HS-27A (cell line): ENCODE results near the gene RB1.

Experiments used
- DNase-seq: peaks from one replicate; pipeline ENCODE4 v3.0.0-alpha.2; 2012; ENCODE audit warnings: low read depth, missing footprints

Gene RB1

DNA sequence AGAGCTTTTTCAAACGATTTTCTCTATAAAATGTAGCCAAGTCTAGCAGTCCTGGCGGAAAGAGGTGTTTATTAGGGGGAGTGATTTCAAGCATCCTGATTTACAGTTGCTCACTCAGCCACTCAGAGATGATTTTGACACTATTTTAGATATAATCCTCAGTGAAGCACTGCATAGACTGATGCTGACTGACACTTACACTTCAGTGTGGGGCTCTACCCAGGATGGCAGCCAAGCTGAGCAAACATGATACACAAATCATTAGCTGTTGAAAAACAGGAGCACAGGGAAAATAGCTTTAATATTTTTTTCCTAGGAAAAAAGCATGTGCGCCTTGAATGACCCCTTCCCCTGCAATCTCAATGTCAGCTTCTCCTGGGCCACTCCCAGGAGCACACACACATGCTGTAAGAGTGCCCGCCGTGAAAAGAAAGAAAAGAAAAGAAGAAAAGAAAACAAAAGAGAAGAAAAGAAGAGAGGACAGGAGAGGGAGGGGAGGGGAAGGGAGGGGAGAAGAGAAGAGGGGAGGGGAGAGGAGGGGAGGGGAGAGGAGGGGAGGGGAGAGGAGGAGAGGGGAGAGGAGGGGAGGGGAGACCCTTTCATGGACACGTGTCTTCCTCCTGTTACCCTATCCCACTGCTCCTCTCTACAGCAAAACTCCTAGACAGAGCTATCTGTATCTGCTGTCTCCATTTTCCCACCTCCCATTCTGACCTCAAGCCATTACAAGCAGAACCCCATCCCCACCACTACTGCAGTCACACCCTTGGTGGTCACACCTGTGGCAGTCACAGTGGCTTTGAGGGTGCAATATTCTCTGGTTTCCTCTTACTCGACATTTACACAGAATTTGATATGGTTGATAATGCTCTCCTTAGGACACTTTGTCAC is 193.0 kb downstream of the RB1 start:
- DNase-seq = no peak

DNA sequence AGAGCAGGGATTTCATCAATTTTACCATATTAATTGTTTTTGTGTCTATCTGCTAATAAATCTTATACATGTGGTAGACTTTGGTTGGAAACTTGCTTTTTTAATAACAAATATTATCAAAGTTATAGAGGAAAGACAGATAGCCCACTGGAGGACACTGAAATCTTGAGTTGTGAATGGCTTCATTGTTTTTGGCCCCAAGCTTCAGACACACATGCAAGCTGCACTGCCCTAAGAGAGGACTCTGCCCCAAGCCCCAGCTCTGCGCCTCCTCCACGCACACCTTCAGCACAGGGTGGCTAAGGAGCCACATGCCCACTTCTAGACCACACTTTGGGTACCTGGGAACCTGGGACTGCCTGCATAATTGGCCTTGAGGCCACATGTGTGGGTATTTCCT is 194.1 kb downstream of the RB1 start:
- DNase-seq = no peak

DNA sequence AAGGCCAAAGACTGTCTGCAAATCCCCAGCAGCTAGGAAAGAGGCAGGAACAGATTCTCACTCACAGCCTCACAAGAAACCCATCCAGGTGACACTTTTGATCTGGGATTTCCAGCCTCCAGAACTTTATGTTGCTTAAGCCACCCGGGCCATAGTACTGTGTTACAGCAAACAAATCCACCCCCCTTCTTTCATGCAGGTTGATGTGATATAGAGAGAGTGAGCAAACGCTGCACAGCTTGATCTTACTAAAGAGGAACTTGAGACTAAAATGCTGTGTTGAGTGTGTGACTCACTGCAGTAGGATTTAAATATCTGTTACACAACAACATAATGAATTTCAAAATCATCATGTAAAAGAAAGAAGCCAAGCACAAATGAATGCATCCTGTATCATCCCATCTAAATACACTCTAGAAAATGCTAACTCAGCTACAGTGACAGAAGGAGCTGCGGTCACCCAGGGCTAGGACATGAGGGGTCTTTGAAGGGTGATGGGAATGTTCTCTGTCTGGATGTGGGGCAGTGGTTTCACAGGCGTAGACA is 197.2 kb downstream of the RB1 start:
- DNase-seq = no peak

DNA sequence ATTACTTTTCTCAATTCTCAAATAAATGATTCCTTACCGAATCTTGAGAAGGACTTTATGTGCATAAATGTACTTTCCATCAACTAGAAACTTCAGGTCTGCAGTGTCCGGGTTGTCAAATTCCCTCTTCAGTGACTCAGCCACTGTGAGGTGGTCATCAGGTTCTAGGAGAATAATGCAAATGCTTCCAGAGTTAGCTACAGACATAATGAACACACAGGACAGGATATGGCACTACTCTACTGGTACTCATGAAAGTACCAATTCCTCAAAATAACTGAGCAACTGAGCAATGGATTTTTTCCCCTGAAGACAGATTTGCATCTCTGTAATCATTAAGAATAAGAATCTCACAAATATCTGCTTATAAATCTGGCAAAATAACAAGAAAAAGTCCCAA is 198.2 kb downstream of the RB1 start:
- no peak for DNase-seq

DNA sequence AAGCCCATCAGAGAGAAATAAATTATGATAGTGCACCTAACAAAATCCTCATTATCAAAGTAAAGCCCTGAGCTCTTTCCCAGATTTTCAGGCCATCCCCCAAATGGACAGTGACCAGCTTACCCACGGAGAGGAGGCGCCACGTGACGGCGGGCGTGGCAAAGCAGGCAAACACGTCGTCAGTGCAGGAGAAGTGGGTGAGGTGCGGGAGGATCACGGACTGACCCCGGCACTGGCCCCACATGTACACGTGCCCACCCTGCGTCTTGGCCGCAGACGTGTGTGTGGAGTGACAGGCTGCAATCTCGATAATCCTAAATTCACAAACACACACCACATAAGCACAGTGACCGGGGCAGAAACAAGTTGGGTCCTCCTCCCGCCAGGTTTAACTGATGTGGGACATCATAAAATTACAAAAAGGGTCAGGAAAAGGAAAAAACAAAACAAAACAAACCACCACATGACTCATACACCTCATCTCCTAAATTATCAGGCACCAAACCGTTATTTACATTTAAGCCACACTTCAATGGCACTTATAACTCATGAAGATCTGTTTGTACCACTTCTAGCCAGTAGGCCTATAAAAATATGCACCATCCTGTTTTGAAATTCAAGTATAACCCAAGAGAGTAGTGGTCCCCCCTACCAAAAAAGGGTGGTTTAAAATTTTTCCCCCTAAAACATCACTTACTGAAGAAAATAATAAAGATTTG is 199.2 kb downstream of the RB1 start:
- DNase-seq = no peak

DNA sequence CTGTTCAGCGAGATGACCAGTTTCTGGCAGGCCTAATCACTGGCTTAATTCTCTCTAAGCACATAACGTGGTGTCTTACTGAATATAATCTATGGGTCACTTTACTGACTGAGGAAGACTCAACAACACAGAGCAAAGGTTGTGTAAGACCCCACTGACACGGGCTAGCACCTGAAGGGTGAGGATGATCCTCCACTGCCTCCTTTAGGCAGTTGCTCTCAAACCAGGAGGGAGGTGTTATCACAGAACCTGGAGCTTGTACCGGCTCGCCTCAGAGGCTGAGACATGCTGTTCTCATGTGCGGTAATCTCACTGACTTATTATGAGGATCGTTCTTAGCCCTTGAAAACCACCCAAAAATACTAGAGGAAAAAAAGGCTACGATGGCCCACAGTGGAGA is 201.1 kb downstream of the RB1 start:
- DNase-seq = no peak

DNA sequence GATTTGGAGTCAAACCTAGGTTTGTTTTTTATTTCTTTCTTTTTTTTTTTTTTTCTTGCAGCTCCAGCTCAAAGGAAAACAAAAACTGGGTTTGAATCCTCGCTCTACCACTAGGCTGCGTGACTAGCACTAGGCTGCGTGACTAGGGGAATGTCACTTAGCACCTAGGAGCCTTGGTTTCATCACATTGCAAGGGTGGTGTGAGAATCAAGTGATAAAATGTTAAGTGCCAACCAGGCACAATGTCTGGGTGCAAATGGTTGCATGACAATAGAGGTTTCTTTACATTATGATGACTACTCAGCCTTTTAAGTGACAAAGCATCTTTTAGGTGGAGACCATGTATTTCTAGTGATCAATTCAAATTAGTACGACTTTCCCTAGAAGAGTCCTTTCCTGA is 201.5 kb downstream of the RB1 start:
- no peak for DNase-seq

DNA sequence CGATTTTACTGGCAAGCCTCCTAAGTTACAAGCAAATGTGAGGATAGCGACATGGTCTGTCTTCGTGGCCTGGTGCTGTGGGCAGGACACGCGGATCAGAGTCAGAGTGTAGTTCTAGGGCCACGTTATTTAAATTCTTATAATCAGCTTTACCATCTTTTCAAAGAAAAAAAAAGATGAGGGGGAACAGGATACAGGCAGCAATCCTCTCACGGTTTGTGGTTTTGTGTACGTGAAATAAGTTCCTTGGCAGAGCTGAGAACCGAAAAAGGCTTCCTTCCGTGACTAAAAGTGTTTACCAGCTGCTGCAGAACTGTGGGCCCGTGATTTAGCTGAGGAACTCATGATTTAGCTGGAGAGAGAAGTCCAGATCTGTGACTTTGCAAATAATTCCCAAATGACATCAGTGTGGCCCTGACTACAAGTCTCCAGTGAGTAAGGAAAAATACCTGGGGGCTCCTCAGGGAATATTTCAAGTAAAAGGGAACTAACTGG is 202.1 kb downstream of the RB1 start:
- no peak for DNase-seq

DNA sequence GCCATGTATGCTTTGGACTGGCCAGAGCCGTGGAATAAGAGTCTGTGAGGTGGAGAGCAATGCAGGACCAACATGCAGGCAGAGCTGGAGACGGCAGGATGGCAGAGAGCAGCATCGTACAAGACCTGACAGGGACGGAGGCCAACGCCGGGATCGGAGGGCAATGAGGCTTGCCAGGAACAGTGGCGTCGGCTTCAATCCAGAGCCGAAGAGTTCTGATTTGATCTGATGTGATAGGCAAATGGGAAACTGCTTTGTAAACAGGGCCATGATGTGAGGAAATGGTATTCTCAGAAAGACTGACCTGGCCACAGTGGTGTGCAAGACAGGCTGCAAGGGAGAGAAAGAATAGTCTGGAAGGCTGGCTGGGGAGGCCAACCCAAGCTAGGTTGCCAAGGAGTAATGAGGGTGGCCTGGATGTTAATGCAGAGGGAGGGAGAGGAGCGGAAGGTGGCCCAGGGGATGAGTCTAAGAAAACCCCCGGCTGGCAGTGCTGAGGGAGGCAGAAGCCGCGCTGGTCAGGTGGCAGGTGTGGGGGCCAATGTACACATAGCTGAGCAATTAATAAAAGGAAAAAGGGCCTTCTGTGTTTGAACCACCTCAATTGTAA is 202.6 kb downstream of the RB1 start:
- no peak for DNase-seq

DNA sequence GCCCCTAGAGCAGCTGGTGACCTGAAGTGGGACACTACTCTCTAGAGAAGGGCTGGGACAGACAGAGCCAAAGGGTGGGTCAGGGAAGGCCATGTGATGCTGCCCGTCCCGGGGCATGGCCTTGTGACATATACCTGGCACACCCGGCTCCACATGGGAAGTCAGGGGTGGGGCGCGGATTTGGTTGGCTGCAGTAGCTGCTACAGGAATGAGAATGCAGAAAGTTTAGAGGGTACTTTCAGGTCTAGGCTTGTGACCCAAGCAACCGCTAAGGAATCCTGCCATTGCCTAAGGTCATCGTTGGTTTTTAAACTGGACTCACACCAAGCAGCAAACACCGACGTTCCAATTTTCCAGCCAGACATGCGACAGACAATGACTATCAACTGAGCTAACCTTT is 203.5 kb downstream of the RB1 start:
- DNase-seq = no peak

DNA sequence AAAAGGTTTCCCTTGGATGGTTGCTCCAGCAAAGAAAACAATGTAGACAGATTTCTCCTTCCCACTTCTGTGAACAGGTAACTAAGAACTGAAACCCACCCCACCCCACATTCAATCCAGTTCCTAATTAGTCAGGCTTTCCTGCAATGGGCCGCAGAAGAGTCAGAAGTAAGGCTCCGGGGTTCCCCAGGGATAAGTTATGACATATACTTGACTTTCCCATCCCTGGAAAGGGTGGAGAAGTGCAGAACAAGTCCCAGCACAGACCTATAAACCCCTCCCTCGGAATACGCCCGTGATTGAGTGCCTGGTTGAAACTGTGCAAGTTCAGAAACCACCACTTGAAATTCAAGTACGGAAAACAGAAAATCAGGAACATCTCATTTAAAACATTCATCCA is 204.5 kb downstream of the RB1 start:
- DNase-seq = no peak

DNA sequence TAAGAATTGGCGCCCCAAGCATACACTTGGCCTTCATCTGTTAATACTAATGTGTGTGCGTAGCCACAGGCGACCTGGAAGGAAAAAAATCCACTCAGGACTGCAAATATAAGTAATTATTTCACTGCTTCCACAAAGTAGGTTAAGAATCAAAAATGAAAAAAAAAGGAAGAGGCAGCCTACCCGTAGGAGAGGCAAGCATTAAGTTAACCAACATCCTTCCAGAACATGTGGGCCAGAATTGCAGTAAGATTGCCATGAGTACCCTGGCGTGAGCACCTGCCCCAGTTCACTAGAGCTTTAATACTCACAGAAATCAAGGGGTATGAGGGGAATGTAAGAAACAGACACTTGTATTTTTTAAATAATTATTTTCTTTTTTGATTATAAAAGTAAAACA is 207.1 kb downstream of the RB1 start:
- no peak for DNase-seq

DNA sequence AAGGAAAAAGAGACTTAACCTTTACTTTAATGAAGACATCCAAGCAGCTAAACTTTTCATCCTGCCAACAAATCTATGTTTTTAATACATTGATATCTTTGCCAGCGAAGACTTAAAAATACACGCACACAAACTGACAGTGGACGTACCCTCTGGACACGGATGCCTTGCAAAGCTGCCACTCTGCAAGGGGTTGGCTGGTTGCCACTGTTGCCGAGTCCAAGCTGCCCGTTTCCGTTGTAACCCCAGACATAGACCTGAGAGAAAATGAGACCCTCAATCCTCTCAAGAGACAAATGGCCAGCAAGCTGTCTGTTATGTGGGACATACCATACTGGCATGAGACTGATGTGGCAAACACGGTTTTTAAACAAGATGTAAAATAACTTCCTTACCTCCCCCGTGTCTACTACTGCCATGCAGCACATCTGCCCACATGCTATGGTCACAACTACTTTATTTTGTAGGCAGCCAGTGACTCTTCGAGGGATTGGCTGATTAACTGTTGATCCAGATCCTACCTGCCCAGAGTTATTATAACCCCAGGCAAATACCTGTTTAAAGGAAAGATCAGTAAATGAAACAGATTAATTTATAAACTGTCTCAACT is 208.2 kb downstream of the RB1 start:
- DNase-seq = no peak

DNA sequence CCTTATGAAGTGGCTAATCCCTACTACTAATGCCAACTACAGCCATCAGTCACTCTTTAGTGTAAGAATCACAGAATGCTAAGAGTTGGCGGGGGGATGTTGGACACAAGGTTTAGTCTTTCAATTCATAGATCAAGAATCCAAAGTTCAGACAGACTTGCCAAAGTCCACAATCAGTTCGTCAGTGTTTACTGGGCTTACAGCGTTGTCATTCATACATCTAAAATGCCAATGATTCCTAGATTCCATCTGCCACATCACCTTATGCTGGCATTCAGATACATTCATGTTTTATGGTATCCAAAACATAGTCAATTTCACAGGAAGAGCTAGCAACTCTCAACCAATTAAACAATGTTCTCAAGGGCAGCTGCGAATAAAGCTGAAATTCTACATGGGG is 211.2 kb downstream of the RB1 start:
- no peak for DNase-seq

DNA sequence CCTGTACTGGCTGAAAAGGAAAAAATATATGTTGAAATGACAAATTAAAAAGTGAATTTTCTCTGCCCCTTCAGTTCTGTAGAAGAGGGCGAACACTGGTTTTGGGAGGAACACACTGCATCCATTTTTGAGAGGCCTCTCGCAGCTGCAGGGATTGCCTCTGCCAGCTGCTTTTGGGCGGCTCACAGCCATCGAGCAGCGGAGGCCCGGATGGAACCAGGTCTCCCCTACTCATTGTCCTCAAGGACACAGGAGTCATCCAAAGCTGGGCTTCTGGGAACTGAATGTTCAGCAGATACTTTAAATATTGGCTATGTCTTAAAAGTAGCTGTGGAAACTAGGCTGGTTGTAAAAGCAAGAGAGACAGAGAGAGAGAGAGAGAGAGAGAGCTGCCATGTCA is 212.2 kb downstream of the RB1 start:
- no peak for DNase-seq

DNA sequence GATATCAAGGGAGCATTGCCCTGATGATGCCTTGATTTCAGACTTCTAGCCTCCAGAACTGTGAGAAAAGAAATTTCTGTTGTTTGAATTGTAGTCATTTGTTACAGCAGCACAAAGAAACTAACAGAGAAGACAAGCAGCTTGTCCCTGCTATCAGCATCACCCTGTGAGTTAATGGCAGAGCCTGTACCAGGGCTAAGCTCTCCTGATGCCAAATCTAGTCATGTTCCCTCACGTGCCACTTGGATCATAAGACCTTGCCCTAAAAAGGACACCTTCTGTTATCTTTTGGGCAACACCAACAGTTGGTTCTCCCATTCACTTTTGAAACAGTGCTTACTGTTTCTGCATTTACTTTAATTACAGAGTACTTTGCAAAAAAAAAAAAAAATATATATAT is 214.5 kb downstream of the RB1 start:
- no peak for DNase-seq

DNA sequence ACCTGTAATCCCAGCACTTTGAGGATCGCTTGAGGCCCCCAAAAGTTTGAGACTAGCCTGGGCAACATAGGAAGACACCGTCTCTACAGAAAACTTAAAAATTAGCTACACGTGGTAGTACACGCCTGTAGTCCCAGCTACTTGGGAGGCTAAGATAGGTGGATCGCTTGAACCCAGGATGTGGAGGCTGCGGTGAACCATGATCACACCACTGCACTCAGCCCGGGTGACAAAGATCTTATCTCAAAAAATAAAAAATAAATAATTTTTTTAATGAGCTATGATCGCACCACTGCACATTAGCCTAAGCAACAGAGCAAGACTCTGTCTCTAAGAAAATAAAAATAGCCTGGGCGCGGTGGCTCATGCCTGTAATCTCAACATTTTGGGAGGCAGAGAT is 222.7 kb downstream of the RB1 start:
- DNase-seq = no peak

DNA sequence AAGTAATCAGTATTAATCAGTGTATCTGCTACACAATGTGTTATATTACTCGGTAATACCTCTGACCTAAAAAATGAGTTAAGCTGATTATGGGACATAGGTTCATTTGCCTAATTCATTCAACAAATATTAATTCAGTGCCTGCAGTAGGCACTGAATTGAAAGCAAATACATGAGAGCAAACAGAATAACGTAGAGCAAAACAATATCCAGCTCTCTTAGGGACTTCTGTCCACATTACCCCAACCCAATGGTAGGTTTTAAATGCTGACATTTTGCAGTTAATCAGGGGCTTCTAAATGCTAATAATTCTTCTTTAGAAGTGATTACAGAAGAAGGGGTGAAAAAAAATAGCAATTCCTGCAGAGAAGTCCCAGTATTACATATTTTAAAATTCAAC is 224.4 kb downstream of the RB1 start:
- DNase-seq = no peak

DNA sequence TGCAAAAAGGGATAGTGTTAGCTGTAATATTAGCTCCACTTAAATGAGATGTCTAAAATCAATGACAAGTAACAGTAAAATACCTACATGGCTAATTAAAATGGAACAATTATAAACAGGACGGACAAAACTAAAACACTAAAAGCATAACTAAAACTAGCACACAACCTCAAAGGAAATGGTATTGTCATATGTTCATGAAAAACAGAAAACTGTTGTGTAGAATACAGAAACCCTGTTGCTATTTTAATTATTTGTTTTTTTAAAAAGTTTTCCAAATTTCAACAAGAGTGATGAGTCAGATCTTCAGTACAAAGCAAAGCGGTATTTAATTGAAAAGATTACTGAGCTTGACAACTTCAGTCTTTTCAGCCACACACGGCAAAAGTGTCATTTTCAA is 225.2 kb downstream of the RB1 start:
- no peak for DNase-seq

DNA sequence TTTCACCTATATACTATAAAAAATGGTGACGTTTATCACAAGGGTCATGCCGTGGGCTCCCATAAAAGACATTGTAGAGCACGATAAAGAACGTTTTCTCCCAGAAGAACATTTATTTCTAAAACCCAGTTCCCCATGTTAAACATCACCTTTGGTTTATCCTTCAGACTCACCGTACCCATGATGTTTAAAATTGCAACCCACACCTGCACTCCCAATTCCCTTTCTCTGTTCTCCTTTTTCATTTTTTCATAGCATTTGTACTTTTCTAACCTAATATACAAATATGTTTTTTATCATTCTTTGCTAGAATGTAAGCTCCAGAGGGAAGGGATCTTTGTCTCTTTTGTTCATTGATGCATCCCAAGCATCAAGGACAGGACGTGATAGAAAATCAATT is 227.3 kb downstream of the RB1 start:
- no peak for DNase-seq
